GM18867 (cell line): ENCODE data around the gene BCKDHB.
A peak's percentile ranks its signal among the peaks of the same experiment; 100 is the strongest.

Source experiments
- ATAC-seq: cut with Tn5 transposase; IDR thresholded peaks from one replicate; pipeline ENCODE4 v1.9.1; 2021; ENCODE audit warnings: mild to moderate bottlenecking, moderate library complexity; ENCODE audit not compliant: unreplicated experiment

Gene BCKDHB

GRCh38 chr6:80328652-80329051 lies 222.2 kb downstream of the BCKDHB start:
- no peak for ATAC-seq

GRCh38 chr6:80329496-80329895 lies 223.0 kb downstream of the BCKDHB start:
- ATAC-seq, result no peak

- ATAC-seq, result no peak
These were observed 224.5 kb downstream of the BCKDHB start for GRCh38 chr6:80330961-80331360.

GRCh38 chr6:80331522-80331921 lies 225.1 kb downstream of the BCKDHB start:
- no peak for ATAC-seq

- ATAC-seq, result no peak
These were observed 225.5 kb downstream of the BCKDHB start for GRCh38 chr6:80331974-80332373.

- ATAC-seq, result no peak
These were observed 226.9 kb downstream of the BCKDHB start for GRCh38 chr6:80333342-80333741.

- no peak for ATAC-seq
These were observed 228.7 kb downstream of the BCKDHB start for GRCh38 chr6:80335121-80335531.

- no peak for ATAC-seq
These were observed 230.4 kb downstream of the BCKDHB start for GRCh38 chr6:80336911-80337310.

GRCh38 chr6:80338201-80338836 lies 231.8 kb downstream of the BCKDHB start:
- ATAC-seq, result peak; percentile 96

GRCh38 chr6:80339421-80339820 lies 232.9 kb downstream of the BCKDHB start:
- no peak for ATAC-seq

GRCh38 chr6:80340280-80340679 lies 233.8 kb downstream of the BCKDHB start:
- no peak for ATAC-seq

GRCh38 chr6:80340686-80341085 lies 234.2 kb downstream of the BCKDHB start:
- no peak for ATAC-seq

GRCh38 chr6:80341330-80341729 lies 234.9 kb downstream of the BCKDHB start:
- ATAC-seq, result no peak

GRCh38 chr6:80343511-80343910 lies 237.0 kb downstream of the BCKDHB start:
- ATAC-seq, result no peak

- ATAC-seq, result no peak
These were observed 240.6 kb downstream of the BCKDHB start for GRCh38 chr6:80347101-80347500.

- no peak for ATAC-seq
These were observed 241.8 kb downstream of the BCKDHB start for GRCh38 chr6:80348263-80348662.

GRCh38 chr6:80356000-80356399 lies 249.5 kb downstream of the BCKDHB start:
- no peak for ATAC-seq

- no peak for ATAC-seq
These were observed 250.1 kb downstream of the BCKDHB start for GRCh38 chr6:80356545-80356944.

GRCh38 chr6:80357081-80357480 lies 250.6 kb downstream of the BCKDHB start:
- ATAC-seq, result no peak

GRCh38 chr6:80357674-80358073 lies 251.2 kb downstream of the BCKDHB start:
- ATAC-seq, result no peak

- no peak for ATAC-seq
These were observed 257.1 kb downstream of the BCKDHB start for GRCh38 chr6:80363501-80364122.

- no peak for ATAC-seq
These were observed 257.7 kb downstream of the BCKDHB start for GRCh38 chr6:80364149-80364548.

GRCh38 chr6:80366051-80366450 lies 259.6 kb downstream of the BCKDHB start:
- ATAC-seq, result no peak
